ENCODE measurements around the gene MLEC.
"Not testable (repeated sequence)": the region's sequence is repeated elsewhere in the genome, so short reads cannot be mapped to it uniquely, and the experiment has no call there.

The MLEC gene

DNA sequence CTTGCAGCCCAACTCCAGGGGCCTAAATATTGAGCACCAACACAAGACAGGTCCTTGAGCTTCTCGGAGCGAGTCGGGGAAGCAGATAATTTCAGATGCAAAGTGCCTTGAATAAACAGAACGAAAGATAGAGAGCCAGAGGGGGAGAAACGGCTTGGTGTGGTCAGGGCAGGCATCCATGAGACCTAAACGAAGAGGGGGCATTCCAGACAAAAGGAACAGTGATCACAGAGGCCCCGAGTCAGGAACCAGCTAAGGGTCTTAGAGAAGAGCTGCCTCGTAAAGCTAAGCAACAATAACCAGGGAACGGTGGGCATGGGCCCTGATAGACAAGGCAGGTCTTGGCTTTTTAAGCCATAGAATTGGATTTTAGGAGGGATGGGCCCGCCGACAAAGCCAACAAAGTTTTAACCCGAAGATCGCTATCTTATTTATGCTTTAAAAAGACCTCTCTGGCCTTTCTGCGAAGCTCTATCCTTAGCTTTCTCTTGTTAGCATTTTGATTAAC is 38.3 kb downstream of the MLEC start:
- DNase-seq = no peak

DNA sequence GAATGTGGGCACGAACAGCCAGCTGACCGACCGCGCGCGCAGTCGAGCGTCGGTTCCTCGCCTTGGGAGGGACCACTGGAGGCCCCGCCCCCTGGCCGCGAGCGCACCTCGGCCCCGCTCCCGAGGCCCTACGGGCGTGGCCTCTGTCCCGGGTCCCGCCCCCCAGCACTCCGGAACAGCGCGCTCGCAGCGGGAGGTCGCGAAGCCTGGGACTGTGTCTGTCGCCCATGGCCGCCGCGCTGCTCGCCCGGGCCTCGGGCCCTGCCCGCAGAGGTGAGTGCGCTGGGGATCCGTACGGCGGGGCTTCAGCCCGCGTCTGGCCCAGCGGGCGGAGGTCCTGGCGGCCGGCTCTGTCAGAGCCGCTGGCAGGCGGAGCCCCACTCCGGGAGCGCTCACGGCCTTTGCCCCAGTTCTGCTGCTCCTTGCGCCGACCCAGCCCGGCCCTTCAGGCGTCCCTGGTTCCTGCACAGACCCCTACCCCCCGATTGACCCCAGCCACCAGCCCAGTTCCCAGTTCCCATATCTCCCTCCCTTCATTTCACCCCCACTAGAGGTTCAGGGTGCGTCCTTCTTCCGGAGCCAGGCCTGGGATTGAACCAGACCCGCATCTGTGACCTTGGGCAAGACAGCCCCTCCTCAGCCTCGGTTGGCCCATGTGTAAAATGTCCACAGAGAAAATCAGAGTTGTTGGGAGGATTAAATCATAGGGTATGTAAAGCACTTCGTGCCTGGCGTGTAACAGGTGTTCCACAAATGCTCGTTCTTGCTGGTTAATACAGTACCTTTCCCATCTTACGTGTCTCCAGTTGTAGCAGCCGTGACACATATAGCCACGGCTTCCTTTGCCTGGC is 38.9 kb downstream of the MLEC start, which contains the start of gene ACADS:
Gene ACADS (plus strand): TSS at position 168 of the 851 bp plus-strand sequence. CDS start 60 bp downstream, at position 228.
- no peak for DNase-seq

GRCh38 chr12:120726510-120726793 is 39.5 kb downstream of the MLEC start:
- no peak for DNase-seq

DNA sequence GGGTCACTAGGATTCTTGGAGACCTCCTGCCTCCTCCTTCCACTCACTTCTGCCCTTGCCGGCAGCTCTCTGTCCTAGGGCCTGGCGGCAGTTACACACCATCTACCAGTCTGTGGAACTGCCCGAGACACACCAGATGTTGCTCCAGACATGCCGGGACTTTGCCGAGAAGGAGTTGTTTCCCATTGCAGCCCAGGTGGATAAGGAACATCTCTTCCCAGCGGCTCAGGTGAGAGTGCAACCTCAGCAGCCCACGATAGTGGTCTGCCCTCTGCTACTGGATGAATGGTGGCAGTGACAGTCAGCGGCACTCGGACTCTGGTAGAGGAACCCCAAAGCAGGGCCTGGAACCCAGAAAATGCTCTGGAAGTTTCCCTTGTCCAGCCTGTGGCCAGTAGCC is 40.0 kb downstream of the MLEC start:
- no peak for DNase-seq

GRCh38 chr12:120732198-120732597 is 45.2 kb downstream of the MLEC start:
- DNase-seq = not testable (repeated sequence)

- no peak for DNase-seq
Measured at GRCh38 chr12:120733574-120733973, 46.6 kb downstream of the MLEC start.

DNA sequence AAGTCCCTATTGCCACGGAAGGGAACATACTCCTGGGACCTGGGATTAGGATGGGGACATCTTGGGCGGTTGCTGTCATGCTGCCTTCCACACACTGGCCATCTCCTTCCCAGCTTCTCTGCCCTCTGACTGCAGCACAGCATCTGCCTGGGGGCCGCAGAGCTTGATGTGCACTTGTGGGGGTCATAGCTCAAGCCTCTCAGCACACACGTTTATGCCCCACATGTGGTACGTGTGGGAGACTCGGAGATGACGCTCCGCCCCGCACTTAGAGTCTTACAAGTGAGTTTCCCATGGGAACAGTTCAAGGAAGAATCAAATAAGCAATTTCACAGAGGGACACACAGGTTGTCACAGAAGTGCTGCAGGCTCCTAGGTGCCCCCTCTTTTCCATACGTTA is 47.3 kb downstream of the MLEC start:
- no peak for DNase-seq

DNA sequence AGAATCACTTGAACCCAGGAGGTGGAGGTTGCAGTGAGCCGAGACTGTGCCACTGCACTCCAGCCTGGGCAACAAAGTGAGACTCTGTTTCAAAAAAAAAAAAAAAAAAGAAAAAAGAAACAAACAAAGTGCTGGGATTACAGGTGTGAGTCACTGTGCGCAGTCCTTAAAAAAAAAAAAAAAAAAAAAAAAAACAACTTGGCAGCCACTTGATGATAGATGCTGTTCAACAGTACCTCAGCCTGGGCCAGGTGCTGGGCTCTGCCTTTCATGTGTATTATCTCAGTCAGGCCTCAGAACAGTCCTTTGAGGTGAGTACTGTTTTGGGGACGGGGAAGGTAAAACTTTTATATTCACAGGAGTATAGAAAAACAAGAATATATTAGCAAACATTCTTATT is 48.2 kb downstream of the MLEC start:
- no peak for DNase-seq

GRCh38 chr12:120736404-120737331 is 49.7 kb downstream of the MLEC start:
- DNase-seq = no peak

- no peak for DNase-seq
Measured at GRCh38 chr12:120737557-120738251, 50.8 kb downstream of the MLEC start.

- DNase-seq = no peak
Measured at GRCh38 chr12:120738252-120739030, 51.5 kb downstream of the MLEC start.

DNA sequence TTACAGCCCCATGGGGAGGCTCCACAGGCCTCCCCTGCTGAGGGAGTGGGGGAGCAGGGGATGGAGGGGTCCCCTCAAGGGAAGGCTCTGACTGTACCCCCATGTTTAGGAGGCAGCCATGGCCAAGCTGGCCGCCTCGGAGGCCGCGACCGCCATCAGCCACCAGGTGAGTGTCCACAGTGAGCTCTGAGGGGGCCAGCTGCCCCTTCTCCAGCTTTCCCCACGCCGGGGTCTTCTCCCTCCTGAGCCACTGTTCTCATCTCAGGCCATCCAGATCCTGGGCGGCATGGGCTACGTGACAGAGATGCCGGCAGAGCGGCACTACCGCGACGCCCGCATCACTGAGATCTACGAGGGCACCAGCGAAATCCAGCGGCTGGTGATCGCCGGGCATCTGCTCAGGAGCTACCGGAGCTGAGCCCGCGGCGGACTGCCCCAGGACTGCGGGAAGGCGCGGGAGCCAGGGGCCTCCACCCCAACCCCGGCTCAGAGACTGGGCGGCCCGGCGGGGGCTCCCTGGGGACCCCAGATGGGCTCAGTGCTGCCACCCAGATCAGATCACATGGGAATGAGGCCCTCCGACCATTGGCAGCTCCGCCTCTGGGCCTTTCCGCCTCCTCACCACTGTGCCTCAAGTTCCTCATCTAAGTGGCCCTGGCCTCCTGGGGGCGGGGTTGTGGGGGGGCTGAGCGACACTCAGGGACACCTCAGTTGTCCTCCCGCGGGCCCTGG is 52.2 kb downstream of the MLEC start:
- DNase-seq = no peak

DNA sequence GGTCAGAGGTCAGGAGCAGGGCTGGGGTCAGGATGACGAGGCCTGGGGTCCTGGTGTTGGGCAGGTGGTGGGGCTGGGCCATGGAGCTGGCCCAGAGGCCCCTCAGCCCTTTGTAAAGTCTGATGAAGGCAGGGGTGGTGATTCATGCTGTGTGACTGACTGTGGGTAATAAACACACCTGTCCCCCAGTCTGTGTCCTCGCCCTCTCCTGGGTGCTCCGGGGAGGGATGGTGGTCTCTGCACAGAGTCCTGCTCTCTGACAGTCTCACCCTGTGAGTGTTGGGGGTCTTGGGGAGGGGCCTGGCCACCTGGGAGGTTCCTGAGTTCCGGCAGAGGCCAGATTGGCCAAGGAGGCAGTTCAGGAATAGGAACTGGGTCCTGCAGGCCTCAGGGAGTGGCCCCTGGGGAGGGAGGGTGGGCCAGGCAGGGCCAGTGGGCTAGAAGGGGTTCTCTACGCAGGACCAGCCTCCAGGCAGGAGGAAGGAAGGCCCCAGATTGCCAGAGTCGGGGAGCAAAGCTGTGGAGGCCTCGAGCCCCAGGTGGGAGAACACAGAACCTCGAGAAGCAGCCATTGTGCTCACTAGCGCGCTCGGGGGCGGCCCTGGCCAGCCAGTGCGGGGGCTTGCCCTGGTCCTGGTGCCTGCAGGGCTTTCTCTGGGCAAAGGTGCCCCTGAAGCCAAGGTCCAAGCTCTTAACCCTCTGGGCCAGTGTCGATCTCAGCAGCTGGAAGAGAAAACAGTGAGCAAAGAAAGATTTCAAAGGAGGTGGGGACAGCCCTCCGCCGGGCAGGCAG is 53.1 kb downstream of the MLEC start:
- DNase-seq = no peak

- no peak for DNase-seq
Measured at GRCh38 chr12:120740871-120741270, 53.9 kb downstream of the MLEC start.

DNA sequence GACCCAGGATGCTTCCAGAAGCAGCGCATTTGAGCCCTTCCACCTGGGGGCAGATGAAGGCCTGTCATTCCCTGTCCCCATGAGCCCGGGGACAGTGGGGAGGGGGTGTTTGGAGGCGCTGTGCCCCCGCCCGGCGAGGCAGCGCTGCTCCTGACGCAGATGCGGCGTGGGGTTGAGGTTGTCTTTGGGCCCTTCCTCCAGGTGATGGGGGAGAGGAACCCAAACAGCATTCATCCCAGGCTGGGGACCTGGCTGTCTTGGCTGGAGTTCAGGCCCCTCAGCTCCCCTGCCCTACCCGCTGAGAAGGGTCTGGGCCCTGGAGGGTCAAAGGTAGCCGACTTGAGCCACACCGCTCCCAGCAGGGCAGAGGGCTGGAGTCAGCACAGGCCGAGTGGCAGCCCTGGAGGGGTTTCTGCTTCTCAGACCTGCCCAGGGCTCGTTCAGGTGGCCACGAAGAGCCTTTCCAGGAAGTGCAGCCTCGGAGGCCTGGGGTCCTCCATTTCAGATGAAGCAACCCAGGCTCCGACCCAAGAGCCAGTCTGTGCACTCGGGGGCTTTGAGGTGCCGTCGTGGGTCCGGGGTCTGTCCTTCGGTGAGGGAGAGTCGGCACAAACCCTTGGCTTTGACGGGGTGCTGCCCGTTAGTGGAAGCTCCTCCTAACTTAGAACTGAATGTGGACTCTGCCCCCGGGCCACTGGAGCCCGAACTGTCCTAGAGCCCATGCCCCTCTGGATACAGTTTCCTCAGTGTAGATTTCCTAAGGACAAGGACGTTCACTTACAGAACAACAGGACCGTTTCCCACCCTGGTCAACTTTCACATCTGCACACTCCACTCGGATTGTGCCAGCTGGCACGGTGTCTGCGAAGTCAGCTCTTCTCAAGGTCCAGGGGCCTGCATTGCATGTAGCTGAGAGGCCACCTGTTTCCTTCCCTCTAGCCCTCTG is 54.8 kb downstream of the MLEC start:
- no peak for DNase-seq

DNA sequence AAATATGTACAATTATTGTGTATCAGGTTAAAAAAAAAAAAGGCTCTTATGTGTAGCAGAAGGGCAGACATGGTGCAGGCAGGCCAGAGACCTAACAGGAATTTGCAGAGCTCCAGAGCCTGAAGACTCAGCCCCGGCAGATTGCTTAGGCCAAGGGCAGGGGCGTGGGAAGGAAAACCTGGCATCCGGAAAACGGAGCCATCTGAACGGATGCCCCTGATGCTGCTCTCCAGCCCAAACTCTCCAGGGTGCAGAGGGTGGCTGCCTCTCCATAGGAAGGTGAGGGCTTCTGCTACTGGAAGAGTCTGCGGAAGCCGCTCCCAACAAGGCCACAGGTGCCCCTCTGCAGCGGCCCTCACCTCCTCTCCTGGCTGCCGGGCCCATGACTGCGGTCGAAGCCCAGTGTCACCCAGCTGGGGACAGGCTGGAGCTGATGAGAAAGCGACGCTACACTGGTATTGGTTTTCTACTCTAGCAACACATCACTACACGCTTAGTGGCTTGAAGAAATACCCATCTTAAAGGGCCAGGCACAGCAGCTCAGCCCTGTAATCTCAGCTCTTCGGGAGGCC is 58.1 kb downstream of the MLEC start:
- DNase-seq = no peak

DNA sequence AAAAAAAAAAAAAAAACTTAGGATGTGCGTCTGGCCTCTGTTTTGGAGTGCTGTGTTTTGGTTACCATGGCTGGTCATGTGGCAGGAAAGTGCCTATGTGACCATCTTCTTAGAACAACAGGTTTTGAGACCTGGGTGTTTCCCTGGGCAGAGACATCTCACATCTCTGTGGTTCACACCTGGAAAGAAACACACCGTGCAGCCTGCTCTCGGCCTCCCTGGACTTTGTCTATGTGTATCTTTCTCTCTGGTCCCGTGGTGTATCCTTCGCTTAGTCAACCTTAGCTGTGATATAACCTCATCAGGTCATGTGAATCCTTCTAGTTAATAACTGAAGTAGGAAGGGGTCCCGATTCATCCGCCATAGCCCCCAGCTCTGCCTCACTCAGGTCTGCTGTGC is 61.3 kb downstream of the MLEC start:
- no peak for DNase-seq

GRCh38 chr12:120749256-120749655 is 62.3 kb downstream of the MLEC start:
- no peak for DNase-seq

DNA sequence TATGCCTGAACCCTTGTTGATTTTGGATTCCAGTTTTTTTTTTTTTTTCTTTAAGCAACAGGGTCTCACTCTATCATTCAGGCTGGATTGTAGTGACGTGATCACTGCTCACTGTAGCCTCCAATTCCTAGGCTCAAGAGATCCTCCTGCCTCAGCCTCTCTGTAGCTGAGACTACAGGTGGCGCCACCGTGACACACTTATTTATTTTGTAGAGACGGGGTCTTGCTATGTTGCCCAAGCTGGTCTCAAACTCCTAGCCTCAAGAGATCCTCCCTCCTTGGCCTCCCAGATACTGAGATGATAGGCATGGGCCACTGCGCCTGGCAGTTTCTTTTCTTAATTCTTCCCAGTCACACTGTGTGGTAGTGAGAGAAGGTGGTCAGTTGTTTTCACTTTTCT is 63.9 kb downstream of the MLEC start:
- no peak for DNase-seq
